ENCODE measurements around the gene IGF1R.
A peak's percentile ranks its signal among the peaks of the same experiment; 100 is the strongest.

The IGF1R gene

DNA sequence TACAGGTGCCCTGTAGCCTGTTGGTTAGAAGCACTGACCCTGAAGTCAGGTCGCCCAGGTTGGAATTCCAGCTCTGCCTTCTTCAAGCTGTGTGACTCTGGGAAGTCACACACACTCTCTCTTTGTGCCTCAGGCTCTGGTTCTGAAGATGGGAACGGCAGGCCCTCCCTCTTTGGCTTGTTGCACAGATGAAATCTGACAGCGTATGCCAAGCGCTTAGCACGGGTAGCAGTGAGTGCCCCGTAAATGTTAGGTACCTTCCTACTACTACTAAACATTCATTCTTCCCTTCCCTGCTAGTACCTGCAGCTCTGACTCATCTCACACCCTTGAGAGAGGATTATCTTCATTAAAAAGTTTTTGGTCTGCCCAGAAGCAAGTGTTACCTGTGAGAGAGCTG, 220.2 kb downstream of the IGF1R start:
- H3K9me3 ChIP-seq (replicated peaks in 1 of 11): peaks cover 0 to 28% (median 15%) of the 10 kb centered on the region in 11 experiments; a peak in 15 of 22 replicates
- H3K27ac ChIP-seq: 0 out of 22 replicates have a peak overlapping the region, but pooled peaks of 2 of the 11 experiments have one; percentile 2 to 22
- H4K20me1 ChIP-seq: peaks cover 8 to 100% (median 88%) of the 10 kb centered on the region in 11 experiments; a peak in 17 of 22 replicates
- TF ChIP-seq Cebpa-rat (IDR thresholded peaks at IDR 0.05): no peak
- peaks cover 0 to 32% (median 16%) of the 10 kb centered on the region in 11 experiments; a peak in 15 of 22 replicates for H3K36me3 ChIP-seq
- H3K4me1 ChIP-seq: peaks cover 28 to 75% (median 60%) of the 10 kb centered on the region in 10 experiments
- no peak overlapping the region for H3K9ac ChIP-seq
- H3K4me3 ChIP-seq: no peak overlapping the region
- H3K27me3 ChIP-seq: no peaks in the 10 kb centered on the region
- H3K4me2 ChIP-seq: peak overlapping the region in 1 of 11 experiments; percentile 6; a peak in 1 of 22 replicates

DNA sequence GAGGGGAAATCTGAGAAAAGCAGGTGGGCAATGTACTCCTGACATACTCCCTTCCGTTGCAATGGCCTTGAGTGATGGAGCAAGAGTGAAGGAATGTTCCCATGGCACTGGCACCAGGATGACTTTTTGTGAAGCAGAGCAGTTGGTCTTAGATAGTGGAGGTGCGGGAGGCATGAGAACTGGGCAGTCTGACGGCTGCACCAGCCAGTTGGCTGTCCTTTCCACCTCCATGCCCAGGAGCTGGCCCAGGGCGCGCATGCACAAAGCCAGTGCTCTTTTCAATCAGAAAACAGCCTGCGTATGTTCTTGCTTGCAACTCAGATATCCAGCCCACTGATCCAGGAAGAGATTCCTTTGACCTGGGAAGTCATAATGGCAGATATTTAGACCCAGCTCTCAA, 222.4 kb downstream of the IGF1R start:
- no peaks in the 10 kb centered on the region for H3K27me3 ChIP-seq
- peak overlapping the region in 1 of 11 experiments; percentile 2; a peak in 2 of 22 replicates for H3K27ac ChIP-seq

GRCh38 chr15:98872774-98873173, 224.4 kb downstream of the IGF1R start:
- H3K36me3 ChIP-seq: peaks cover 0 to 32% (median 16%) of the 10 kb centered on the region in 11 experiments; a peak in 15 of 22 replicates
- peaks cover 0 to 18% (median 12%) of the 10 kb centered on the region in 11 experiments; a peak in 14 of 22 replicates for H3K9me3 ChIP-seq (replicated peaks in 1 of 11)
- H4K20me1 ChIP-seq: peaks cover 15 to 100% (median 92%) of the 10 kb centered on the region in 11 experiments; a peak in 17 of 22 replicates
- peak overlapping the region; percentile 66 to 91 (median 78); a peak in 21 of 22 replicates for H3K4me2 ChIP-seq
- H3K4me3 ChIP-seq: no peak overlapping the region; a peak in 1 of 20 replicates
- peaks cover 57 to 82% (median 75%) of the 10 kb centered on the region in 10 experiments for H3K4me1 ChIP-seq
- H3K27me3 ChIP-seq: no peaks in the 10 kb centered on the region
- TF ChIP-seq Cebpa-rat (IDR thresholded peaks at IDR 0.05): no peak
- H3K9ac ChIP-seq: peak overlapping the region in 9 of 11 experiments; percentile 20 to 62 (median 58); a peak in 15 of 22 replicates
- peak overlapping the region in 9 of 11 experiments; percentile 59 to 79 (median 70); a peak in 18 of 22 replicates for H3K27ac ChIP-seq

More for the DNA sequence above, 222.4 kb downstream of the IGF1R start:
- Histone ChIP-seq H3K4me3 (no peak overlapping the region), H3K9me3 (replicated peaks in 1 of 11) (peaks cover 0 to 18% (median 12%) of the 10 kb centered on the region in 11 experiments; a peak in 14 of 22 replicates), H4K20me1 (peaks cover 11 to 100% (median 88%) of the 10 kb centered on the region in 11 experiments; a peak in 17 of 22 replicates), H3K4me1 (peaks cover 50 to 77% (median 69%) of the 10 kb centered on the region in 10 experiments), H3K9ac (no peak overlapping the region), H3K4me2 (no peak overlapping the region), H3K36me3 (peaks cover 0 to 32% (median 16%) of the 10 kb centered on the region in 11 experiments; a peak in 15 of 22 replicates)
- TF ChIP-seq Cebpa-rat (IDR thresholded peaks at IDR 0.05): no peak

- Histone ChIP-seq H3K4me3 (peak overlapping the region in 7 of 10 experiments; percentile 1 to 42 (median 34); a peak in 9 of 20 replicates), H3K27me3 (no peaks in the 10 kb centered on the region), H3K9me3 (replicated peaks in 1 of 11) (peaks cover 0 to 18% (median 12%) of the 10 kb centered on the region in 11 experiments; a peak in 14 of 22 replicates), H3K4me2 (peak overlapping the region; percentile 66 to 91 (median 78)), H3K27ac (peak overlapping the region; percentile 31 to 79 (median 68); a peak in 20 of 22 replicates), H4K20me1 (peaks cover 15 to 100% (median 91%) of the 10 kb centered on the region in 11 experiments; a peak in 18 of 22 replicates), H3K9ac (peak overlapping the region; percentile 26 to 62 (median 55); a peak in 19 of 22 replicates), H3K4me1 (peaks cover 66 to 88% (median 79%) of the 10 kb centered on the region in 10 experiments), H3K36me3 (peaks cover 0 to 32% (median 16%) of the 10 kb centered on the region in 11 experiments; a peak in 15 of 22 replicates)
- peak in 8 of 11 experiments; percentile 60 to 84 (median 74); a peak in 13 of 22 replicates for TF ChIP-seq Cebpa-rat (IDR thresholded peaks at IDR 0.05)
These were observed 225.3 kb downstream of the IGF1R start for GRCh38 chr15:98873441-98874218.

GRCh38 chr15:98874370-98874769, 226.0 kb downstream of the IGF1R start:
- peak overlapping the region; percentile 26 to 62 (median 55); a peak in 19 of 22 replicates for H3K9ac ChIP-seq

DNA sequence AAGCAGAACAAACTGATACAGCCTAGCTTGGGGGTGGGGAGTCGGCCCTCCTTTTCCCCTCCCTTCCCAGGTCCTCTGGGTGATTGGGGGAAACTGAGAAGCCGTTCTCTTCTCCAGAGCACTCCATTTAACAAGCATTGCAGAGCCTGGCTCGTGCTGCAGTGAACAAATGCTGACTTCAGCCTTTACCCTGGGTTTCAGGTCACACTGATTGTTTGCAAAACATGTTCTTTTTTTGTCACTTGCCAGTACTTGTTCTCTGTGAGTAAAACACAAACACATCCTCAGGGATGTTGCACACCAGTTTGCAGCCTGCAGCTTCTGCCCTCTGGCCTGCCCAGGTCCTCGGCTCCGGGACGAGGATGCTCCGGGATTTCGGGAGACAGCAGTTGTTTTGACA, 226.4 kb downstream of the IGF1R start:
- Histone ChIP-seq H3K4me3 (peak overlapping the region in 5 of 10 experiments; percentile 25 to 42 (median 34); a peak in 5 of 20 replicates), H3K9ac (peak overlapping the region; percentile 26 to 62 (median 55); a peak in 14 of 22 replicates), H4K20me1 (peaks cover 15 to 100% (median 94%) of the 10 kb centered on the region in 11 experiments; a peak in 18 of 22 replicates), H3K27me3 (no peaks in the 10 kb centered on the region), H3K27ac (peak overlapping the region; percentile 18 to 79 (median 68); a peak in 20 of 22 replicates), H3K36me3 (peaks cover 0 to 25% (median 15%) of the 10 kb centered on the region in 11 experiments; a peak in 15 of 22 replicates), H3K9me3 (replicated peaks in 1 of 11) (peaks cover 0 to 16% (median 12%) of the 10 kb centered on the region in 11 experiments; a peak in 14 of 22 replicates), H3K4me2 (peak overlapping the region; percentile 66 to 91 (median 78)), H3K4me1 (peaks cover 77 to 95% (median 85%) of the 10 kb centered on the region in 10 experiments)
- TF ChIP-seq Cebpa-rat (IDR thresholded peaks at IDR 0.05): no peak

More at GRCh38 chr15:98874370-98874769, 226.0 kb downstream of the IGF1R start:
- Histone ChIP-seq H3K27ac (peak overlapping the region; percentile 31 to 79 (median 68); a peak in 20 of 22 replicates), H3K4me3 (peak overlapping the region in 5 of 10 experiments; percentile 25 to 42 (median 34); a peak in 7 of 20 replicates), H4K20me1 (peaks cover 15 to 100% (median 93%) of the 10 kb centered on the region in 11 experiments; a peak in 18 of 22 replicates), H3K4me2 (peak overlapping the region; percentile 66 to 91 (median 78)), H3K4me1 (peaks cover 73 to 91% (median 84%) of the 10 kb centered on the region in 10 experiments), H3K36me3 (peaks cover 0 to 29% (median 16%) of the 10 kb centered on the region in 11 experiments; a peak in 15 of 22 replicates), H3K27me3 (no peaks in the 10 kb centered on the region), H3K9me3 (replicated peaks in 1 of 11) (peaks cover 0 to 18% (median 12%) of the 10 kb centered on the region in 11 experiments; a peak in 14 of 22 replicates)
- TF ChIP-seq Cebpa-rat (IDR thresholded peaks at IDR 0.05): no peak

GRCh38 chr15:98875309-98875708, 227.0 kb downstream of the IGF1R start:
- Histone ChIP-seq H3K4me2 (peak overlapping the region; percentile 66 to 91 (median 78)), H3K9me3 (replicated peaks in 1 of 11) (peaks cover 0 to 14% (median 10%) of the 10 kb centered on the region in 11 experiments; a peak in 14 of 22 replicates), H3K27me3 (no peaks in the 10 kb centered on the region), H4K20me1 (peaks cover 17 to 100% (median 94%) of the 10 kb centered on the region in 11 experiments; a peak in 18 of 22 replicates), H3K4me3 (peak overlapping the region in 1 of 10 experiments; percentile 42; a peak in 1 of 20 replicates), H3K27ac (peak overlapping the region; percentile 9 to 79 (median 68); a peak in 20 of 22 replicates), H3K4me1 (peaks cover 83 to 96% (median 89%) of the 10 kb centered on the region in 10 experiments), H3K36me3 (peaks cover 0 to 19% (median 12%) of the 10 kb centered on the region in 11 experiments; a peak in 14 of 22 replicates), H3K9ac (peak overlapping the region in 5 of 11 experiments; percentile 26 to 59 (median 31); a peak in 8 of 22 replicates)
- TF ChIP-seq Cebpa-rat (IDR thresholded peaks at IDR 0.05): no peak

All from BLaER1 treated with 17β-estradiol and CSF1 and Interleukin-3, amounts not matched to agents 10 nM and 100 nM (cell line).